A673 (cell line): ENCODE measurements around the gene SMCO3.

Experiments
- CTCF ChIP-seq: fragments of 300-800, 200-600 bp; sonication (generic); conservative IDR thresholded peaks from 2 replicates; pipeline ENCODE4 v1.5.1; 2017; ENCODE audit warnings: low read depth, mild to moderate bottlenecking, antibody characterized with exemption, low read length, moderate library complexity, mixed read lengths
- EZH2 ChIP-seq: fragments of 200-600 bp; sonication (generic); IDR thresholded peaks from 2 replicates; pipeline ENCODE4 v1.6.1; 2017; ENCODE audit warnings: borderline replicate concordance, low read depth, mild to moderate bottlenecking, mixed read lengths, antibody characterized with exemption, low read length; ENCODE audit not compliant: poor library complexity, severe bottlenecking

GRCh38 chr12:14843425-14843887, 29.5 kb upstream of the SMCO3 start, which contains the start of gene ART4:
- TF ChIP-seq CTCF (no peak), EZH2 (no peak)
